IPS DF 4.7 (cell line): Measurements from ENCODE around the gene ECE1.

Experiments
- DNase-seq: peaks from one replicate; pipeline ENCODE4 v3.0.0-alpha.2; 2013; ENCODE audit warnings: low spot score; ENCODE audit errors: extremely low read depth

Gene ECE1

GRCh38 chr1:21289700-21290545 lies at the start of gene ECE1:
Gene ECE1 (minus strand): TSS chr1:21290463. CDS start chr1:21290414, 49 bp downstream.
- no peak for DNase-seq

- no peak for DNase-seq
These were observed 49.3 kb upstream of the ECE1 start for GRCh38 chr1:21339356-21340229.

GRCh38 chr1:21338573-21339355 lies 48.5 kb upstream of the ECE1 start:
- DNase-seq: no peak

- no peak for DNase-seq
These were observed 47.8 kb upstream of the ECE1 start for GRCh38 chr1:21337928-21338572.

- no peak for DNase-seq
These were observed 47.2 kb upstream of the ECE1 start for GRCh38 chr1:21337454-21337927.

- DNase-seq: no peak
These were observed 46.8 kb upstream of the ECE1 start for GRCh38 chr1:21337010-21337437.

- DNase-seq: no peak
These were observed 45.5 kb upstream of the ECE1 start for GRCh38 chr1:21335750-21336224.

GRCh38 chr1:21335088-21335691 lies 44.9 kb upstream of the ECE1 start:
- no peak for DNase-seq

- DNase-seq: peak; percentile 53
These were observed 44.2 kb upstream of the ECE1 start for GRCh38 chr1:21334214-21335087.

GRCh38 chr1:21333824-21334213 lies 43.6 kb upstream of the ECE1 start:
- no peak for DNase-seq

- no peak for DNase-seq
These were observed 42.5 kb upstream of the ECE1 start for GRCh38 chr1:21332554-21333311.

- DNase-seq: no peak
These were observed 41.7 kb upstream of the ECE1 start for GRCh38 chr1:21331752-21332478.

- no peak for DNase-seq
These were observed 40.3 kb upstream of the ECE1 start for GRCh38 chr1:21330544-21330943.

GRCh38 chr1:21329209-21329844 lies 39.1 kb upstream of the ECE1 start:
- DNase-seq: no peak

- DNase-seq: no peak
These were observed 37.5 kb upstream of the ECE1 start for GRCh38 chr1:21327566-21328323.

- no peak for DNase-seq
These were observed 36.6 kb upstream of the ECE1 start for GRCh38 chr1:21326861-21327344.
